ENCODE data around the gene CLCN3.

DNA sequence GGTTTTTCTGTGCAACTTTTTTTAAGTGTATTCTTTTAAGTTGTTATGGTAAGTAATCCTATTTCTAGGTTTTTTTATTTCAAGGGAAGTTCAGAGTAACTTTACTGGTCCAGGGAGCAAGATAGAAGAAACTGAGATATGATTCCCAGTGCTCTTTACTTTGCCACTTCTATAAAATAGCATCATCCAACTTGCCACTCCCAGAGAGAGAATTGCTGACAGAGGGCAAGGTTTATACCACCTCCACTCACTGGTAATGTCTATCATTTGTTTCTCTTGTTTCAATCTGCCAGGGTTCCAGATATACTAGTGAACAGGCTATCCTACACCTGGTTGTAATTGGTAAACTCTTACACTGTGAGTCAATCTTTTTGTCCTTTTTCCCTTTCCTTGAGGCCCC is 3.5 kb upstream of the CLCN3 start:
- TF ChIP-seq EZH2phosphoT487 (IDR thresholded peaks at IDR 0.05; ENCODE audit: borderline replicate concordance, low read depth, low read length) (no peak), CTCF (conservative IDR thresholded peaks at IDR 0.05; ENCODE audit: low read length) (no peak)

Measured in OCI-LY7 (cell line).